ENCODE results near the gene NTN3. TPM values are rescaled to one million over a fixed set of nuclear protein-coding genes. Genes with fewer than 3 reads are reported as not detected.
"Not testable (repeated sequence)": the region's sequence is repeated elsewhere in the genome, so short reads cannot be mapped to it uniquely, and the experiment has no call there.

NTN3 gene
- polyA plus RNA-seq, 3 donors: 2.4 to 4.3 (median 3.8) TPM

DNA sequence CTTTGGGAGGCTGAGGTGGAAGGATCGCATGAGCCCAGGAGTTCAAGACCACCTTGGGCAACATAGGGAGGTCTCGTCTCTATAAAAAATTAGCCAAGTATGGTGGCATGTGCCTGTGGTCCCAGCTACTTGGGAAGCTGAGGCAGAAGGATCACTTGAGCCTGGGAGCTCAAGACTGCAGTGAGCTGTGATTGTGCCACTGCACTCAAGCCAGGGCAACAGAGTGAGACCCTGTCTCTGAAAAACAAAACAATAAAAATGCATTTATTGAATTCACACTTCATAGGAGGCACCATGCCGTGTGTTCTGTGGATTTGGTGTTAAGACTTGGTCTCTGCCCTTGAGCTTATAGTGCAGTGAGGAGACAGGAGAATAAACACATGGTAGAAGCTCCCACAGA lies 6.2 kb downstream of the NTN3 start:
- no peak for DNase-seq

DNA sequence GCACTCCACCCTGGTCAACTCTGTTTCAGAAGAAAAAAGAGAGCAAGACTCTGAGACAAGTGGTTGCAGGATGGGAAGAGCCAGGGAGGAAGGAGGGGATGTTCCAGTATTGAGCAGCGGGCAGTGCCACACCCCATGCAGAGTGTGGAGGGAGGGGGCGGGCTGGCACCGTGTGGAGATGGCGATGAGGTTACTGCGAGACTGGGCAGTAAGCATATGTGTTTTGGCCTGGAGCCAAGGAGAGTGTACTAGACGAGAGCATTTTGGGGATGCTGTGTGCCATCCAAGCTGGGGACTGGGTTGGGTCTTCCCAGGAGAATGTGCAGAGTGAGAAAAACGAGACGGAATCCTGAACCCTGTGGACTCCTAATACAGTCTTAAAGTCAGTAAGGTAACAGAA lies 7.2 kb downstream of the NTN3 start:
- DNase-seq: no peak

DNA sequence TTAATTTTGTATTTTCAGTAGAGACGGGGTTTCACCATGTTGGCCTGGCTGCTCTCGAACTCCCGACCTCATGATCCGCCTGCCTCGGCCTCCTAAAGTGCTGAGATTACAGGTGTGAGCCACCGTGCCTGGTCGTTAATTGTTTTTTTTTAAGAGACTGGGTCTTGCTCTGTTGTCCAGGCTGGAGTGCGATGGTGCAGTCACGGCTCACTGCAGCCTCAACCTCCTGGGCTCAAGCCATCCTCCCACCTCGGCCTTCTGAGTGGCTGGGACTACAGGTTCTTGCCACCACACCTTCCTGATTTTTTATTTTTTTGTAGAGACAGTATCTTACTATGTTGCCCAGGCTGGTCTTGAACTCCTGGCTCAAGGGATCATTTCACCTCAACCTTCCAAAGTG lies 8.9 kb downstream of the NTN3 start:
- DNase-seq: not testable (repeated sequence)

DNA sequence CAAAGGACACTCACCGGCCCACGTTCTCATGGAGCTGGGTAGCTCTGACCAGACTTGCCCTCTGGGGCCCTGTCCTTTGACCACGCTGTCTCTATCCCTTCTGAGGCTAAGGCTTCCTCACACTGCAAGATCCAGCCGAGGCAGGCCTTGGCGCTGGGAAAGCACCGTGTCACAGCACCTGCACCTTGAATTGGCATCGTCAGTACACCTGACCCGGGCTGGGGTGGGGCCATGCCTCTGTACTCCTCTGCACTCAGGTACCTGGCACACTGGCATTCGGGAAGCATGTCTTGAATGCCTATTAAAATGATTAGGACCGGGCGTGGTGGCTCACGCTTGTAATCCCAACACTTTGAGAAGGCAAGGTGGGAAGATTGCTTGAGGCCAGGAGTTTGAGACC lies 9.9 kb downstream of the NTN3 start:
- DNase-seq: no peak

DNA sequence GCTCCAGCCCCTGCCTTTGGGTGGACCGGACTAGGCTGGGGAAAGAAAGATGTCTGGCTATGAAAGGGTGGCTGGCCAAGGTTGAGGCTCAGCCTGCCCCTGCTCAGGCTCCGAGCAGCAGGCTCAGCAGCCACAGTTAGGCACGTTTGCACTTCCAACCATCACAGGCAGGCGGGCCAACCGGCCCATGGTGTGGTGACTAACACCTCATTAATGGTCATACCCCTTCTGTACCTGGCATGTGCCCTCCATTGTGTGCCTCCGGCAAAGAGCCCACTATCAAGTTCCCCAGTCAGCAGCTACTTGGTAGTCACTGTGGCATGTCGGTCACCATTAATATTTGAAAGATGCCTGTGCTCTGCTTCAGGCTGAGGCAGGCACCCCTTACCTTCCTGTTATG lies 10.6 kb downstream of the NTN3 start:
- DNase-seq: no peak

DNA sequence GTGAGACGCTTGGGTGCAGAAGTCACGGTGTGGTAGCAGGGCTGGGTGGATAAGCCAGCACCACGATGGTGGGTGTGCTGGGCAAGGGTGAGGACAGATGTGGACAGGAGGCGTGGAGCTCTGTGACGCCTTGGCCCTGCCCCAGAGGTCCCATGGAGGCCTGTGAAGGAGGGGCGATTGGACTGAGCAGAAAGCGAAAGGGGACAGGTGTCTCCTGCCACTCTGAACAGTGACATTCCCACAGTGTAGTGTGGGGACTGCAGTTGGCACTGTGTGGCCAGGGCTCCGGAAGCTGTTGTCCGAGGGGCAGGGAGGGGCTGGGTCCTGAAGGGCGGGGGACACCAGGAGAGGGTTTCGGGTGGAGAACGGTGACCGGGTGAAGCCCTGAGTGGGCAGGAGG lies 11.2 kb downstream of the NTN3 start:
- DNase-seq: no peak

DNA sequence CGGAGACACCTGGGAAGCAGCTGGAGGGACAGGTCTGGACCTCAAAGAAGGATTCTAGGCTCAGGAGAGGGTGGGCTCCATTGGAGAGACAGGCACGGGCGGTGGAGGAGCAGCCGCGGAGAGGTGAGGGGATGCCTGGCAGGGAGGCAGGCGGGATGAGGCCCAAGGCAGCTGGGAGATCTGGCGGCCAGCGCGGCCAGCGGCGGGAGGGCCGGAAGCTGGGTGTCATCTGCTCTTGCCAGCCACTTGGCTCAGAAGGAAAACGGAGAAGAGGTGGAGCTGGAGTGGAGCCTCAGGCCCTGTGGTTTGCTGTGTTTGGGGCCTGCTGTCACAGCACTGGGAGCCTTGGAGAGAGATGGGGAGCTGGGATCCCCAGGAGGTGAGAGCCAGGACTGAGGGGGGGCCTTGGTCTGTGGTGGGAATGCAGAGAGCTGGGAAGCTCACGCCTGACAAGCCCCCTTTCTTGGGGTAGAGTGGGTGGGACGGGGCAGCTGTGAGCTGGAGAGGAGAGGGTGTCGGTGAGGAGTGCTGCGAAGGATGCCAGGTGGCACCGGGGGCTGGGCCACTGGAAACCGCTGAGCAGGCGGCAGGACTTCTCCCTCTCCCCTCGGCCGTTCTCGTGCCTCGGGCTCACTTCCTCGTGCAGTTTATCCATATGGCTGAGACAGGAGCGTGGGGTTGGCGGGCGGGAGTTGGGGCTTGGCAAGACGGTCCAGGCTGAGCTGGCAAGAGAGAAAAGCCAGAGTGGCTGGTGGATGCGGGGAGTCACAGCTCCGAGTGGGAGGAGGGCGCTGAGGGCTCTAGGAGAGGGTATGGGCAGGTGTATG lies 11.8 kb downstream of the NTN3 start:
- DNase-seq: no peak

DNA sequence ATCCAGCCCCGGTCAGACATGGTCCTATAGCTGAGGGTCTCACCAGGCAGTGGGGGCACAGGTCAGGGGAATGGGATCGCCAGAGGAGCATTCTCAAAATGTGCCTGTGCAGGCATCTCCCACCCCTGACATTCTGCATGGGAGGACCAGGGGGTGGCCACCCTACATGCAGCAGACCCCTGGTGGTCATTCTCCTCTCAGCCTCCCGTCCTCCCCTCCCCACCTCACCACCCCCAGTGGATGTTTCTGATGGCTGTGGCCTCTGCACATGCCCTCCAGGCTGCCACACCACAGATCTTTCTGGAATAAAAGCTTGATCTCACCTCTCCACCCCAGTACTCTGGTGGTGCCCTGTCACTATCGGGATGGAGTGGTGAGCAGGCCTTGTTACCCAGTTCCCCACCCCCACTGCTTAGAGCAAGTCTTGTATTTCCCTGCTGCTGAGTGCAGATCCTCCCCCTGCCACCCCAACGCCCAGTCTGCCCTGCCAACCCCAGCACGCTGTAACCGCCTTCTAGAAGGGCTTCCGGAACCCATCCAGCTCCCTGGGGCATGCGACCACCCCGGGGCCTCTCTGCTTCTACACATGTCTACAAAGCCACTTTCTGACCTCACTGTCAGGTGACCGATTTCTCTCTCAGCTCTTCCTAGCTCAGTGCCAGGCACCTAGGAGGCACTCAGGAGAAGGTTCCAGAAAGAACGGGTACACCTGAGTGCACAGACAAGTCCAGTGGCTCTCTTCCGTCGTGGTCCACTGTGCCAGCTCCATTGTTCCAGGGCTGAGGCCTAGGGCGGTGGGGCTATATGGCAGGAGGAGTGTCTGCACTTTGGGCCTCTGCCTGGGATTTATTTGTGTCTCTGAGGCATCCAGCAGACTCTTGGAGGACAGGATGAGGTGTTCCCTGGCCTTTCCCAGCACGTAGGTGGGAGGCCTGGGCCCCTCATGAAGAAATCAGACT lies 13.1 kb downstream of the NTN3 start:
- DNase-seq: no peak

DNA sequence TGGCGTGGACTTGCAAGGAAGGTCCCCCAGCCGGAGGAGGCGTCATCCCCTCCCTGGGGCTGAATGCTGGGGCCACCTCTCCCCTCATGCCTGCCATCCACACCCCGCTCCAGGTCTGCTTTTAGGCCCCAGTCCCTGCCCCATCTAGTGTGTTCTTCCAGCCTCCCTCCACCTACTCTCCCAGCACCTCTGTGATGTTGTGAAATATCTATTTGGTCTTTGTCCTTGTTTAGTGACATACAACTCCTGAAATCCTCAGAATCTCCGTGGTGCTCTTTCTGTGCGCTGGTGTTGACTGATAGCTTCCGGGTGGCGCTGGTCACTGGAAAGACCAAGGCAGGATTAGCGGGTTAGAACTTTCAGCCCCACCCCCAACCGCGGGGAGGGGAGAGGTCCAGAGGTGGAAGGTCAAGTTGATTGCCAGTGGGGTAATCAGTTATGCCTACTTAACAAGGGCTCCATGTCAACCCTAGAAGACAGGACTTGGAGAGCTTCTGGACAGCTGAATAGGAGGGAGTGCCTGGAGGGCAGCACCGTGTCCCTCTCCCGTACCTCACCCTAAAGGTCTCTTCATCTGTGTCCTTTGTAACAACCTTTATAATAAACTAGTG lies 13.9 kb downstream of the NTN3 start:
- no peak for DNase-seq

DNA sequence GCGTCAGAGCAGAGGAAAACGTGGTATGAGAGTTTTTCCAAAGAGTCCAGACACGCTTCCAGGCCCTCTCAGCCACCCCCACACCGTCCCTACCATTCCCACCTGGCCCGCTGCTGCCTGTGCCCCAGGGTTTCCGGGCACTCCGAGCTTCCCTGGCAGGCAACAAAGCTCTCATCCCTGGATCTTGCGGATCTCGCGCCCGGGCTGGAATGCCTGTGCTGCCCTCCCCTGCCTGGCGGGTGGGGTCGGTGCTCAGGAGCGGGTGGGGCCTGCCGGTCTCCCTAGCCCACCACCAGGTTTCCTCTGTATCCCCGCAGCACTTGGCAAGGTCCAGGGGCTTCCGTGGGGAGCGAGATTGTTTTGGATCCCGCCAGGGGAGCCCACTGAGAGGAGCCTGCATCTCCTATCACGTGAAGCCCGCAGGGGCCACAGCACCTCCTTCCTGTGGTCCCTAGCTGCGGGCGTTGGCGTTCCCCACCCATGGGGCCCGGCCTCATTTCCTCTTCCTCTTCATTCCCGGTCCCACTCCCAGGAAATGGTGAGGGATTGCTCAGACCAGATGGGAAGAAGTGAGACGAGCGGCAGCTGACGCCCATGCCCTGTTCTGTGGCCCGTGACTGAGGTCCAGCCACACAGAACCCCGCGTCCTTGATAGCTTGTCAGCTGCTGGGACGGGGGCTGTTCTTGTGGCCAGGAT lies 14.9 kb downstream of the NTN3 start:
- no peak for DNase-seq

DNA sequence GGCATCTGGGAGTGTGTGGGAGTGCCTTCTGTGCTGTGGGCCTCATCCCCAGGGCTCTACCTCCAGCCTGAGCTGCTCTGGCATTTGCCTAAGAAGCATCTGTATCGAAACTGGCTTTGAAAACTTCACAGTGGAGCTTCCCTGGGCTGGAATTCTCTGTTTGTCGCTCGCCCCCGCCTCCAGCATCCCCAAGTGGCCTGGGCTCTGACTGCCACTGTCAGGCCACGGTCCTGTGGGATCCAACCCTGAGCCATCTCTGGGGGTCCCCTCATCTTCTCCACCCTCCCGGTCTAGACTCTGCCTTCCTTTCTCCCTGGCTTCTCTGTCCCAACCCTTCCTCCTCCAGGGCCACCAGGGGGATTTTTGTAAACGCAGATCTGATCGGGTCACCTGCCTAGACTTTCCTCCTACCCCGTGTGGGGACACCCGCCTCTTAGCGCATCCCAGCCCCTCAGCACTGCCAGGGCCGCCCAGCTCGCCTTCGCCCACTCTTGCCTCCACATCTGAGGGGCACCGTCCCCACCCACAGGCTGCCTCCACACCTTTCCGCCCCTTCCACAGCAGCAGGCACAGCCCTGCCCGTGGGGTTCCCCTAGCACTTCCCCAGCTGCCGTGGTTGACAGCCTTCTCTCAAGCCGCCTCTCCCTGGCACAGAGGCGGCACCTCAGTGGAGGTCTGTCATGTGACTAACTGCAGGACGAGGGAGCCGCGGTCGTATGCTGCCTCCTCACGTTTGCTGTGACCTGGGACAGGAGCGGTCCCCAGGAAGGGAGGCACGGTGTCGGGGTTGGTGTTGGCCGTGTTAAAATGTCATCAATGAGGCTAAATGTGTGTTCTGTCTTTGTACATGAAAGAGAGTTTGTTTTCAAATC lies 15.8 kb downstream of the NTN3 start:
- no peak for DNase-seq

DNA sequence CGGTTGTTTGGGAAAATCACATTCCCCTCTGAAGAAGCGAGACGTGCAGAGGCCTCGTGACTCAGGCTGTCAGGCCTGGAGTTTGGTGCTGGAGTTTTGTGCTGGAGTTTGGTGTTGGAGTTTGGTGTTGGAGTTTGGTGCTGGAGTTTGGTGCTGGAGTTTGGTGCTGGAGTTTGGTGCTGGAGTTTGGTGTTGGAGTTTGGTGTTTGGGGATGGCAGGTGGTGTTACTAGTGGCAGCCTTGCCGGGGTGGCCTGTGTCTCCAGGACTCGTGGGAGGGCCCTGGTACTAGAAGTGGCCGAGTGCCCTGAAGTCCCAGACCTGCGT lies 16.4 kb downstream of the NTN3 start:
- DNase-seq: no peak

DNA sequence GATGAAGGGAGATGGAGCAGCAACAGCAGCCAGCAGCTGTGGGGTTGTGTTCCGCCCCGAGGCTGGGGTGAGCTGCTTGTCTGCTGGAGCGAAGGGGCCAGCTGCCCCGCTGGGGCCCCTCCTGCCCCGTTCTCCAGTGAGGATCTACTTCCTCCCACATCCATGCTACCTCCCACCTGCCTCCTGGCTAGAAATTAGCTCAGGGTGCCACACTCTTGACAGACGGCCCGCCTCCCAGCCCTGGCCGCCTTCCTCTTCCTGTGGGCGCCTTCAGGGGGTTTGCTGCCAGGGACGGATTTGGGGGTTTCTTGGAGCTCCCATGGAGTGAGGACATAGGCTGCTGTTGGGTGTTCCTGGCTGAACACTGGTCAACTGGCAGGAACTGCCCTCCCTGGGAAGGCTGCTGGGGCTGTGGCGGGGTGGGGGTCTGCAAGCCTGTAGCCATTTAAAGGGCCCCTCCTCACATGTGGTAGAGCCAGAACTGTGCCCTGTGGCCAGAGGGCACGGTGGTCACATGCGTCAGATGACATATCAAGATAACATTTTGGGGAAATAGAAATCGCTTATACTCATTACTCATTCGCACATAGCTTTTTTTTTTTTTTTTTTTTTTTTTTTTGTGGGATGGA lies 16.9 kb downstream of the NTN3 start:
- no peak for DNase-seq

DNA sequence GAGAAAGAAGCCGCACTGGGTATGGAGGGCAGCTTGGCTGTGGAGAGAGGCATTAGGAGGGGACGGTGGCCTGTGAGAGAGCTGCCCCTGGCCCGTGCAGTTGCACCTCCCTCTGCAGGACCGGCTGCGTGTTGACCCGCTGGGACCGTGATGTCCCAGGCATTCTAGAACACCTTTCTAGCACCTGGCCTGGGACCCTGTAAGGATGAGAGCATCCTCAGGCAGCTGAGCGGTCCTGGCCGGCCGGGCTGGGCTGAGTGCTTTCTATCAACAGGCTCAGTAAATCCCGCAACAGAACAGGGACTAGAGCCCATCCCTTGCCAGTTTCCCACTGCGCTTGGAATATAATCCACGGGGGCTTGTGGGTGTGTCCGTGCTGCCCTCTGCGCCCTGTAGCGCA lies 18.5 kb downstream of the NTN3 start:
- no peak for DNase-seq

DNA sequence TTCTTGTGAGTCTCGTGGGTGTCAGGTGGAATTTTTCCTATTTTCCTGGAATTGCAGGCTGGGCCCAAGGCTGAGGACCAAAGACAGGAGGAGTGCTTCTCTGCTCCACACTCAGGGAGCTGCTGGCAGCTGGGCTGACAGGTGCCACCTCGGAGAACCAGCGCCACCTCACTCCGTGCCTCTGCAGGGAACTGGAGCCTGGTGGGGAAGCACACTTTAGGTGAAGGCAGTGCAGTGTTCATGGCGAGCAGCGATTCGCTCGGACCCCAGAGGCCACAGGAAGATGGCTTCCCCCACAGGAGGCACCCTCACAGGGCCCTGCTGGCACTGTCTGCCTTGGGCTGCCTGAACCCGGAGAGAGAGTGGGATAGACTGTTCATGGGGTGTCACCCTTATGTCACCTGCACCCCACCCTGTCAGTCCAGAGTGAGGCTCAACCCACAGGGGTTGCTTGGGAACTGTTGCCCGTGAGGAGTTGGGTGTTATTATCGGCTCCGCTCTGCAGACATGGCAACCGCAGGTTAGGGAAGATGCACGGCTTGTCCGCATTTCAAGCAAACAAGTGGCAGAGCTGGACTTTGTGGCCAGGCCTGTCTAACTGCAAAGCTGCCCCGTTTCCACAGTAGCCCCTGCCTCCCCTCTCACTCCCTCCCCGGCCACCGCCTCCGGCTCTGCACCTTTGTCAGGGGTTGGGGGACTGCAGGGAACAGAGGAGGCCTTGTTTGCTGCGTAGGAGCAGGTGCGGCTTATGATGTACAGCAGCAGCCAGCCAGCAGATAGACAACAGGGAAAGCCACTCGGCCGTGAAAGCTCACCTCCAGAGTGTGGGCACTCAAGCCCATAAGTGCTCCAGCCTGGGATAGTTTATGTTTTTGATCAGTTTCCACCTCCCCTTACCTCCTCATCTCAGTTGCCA lies 19.4 kb downstream of the NTN3 start:
- DNase-seq: no peak

DNA sequence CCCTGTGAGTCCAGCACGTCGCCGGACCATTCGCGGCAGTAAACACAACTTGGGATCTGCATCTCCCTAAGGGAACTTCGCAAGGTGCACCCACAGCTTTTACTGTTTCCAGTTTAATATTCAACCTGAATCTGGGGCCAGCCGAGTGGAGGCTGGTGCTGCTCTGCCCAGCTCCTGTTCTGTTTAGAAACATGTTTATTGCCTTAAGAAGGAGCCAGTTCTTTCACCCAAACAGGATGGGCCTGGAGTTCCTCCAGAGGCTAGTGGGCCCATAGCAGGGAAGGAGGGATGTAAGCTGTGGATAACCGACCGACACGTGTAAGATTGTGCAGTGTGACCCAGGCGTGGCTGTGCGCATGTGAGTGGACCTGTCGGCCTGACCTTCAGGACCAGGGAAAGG lies 21.2 kb downstream of the NTN3 start:
- DNase-seq: no peak

DNA sequence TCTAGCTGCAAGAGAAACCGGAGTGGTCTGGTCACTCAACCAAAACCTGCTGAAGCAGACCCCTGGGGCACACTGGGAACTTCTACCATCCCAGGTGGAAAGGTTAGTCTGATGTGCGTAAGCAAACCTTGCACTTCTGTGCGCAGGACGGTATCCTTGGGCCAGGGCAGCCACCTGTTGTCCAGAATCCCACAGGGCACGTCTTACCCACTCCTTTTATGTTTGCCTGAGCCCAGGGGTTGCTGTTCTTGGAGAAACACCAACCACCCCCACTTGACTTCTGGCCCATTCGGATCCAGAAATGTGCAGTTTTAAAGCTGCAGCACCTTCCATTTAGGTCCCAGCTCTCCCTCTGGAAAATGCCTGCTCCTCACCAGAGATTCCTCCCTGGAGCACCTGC lies 22.5 kb downstream of the NTN3 start:
- no peak for DNase-seq

DNA sequence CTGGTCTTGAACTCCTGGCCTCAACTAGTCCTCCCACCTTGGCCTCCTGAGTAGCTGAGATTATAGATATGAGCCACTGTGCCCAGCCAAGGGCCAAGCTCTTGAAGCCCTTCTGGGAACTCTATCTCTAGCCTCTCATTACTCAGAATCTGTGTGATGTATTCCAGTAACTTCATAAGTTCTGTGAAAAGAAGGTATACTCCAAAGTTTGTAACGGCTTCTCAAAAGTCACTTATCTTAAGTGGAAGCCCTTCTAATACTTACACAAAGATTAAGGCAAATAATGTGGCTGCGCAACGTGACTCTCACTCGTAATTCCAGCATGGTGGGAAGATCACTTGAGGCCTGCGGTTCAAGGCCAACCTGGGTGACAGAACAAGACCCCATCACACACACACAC lies 23.5 kb downstream of the NTN3 start:
- DNase-seq: no peak

DNA sequence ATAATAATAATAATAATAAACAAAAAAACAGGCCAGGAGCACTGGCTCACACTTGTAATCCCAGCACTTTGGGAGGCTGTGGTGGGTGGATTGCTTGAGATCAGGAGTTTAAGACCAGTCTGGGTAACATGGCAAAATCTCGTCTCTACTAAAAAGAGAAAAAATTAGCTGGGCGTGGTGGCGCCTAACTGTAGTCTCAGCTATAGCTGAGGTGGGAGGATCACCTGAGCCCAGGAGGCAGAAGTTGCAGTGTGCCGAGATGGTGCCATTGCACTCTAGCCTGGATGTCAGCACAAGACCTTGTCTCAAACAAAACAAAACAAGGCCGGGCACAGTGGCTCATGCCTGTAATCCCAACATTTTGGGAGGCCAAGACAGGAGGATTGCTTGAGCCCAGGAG lies 23.9 kb downstream of the NTN3 start:
- DNase-seq: no peak
